ENCODE results near the gene HOXB2. TPM values are rescaled to one million over a fixed set of nuclear protein-coding genes. Genes with fewer than 3 reads are reported as not detected.

The HOXB2 gene
- total and polyA plus RNA-seq, 9 of the 15 experiments (the other 6 are each of a cell fraction or from before 2014, with no cell fraction given) = 2.1 to 97.7 (median 21.2) TPM

GRCh38 chr17:48541036-48541576, 3.8 kb downstream of the HOXB2 start (continued):
- TF ChIP-seq ZBTB40 (IDR thresholded peaks at IDR 0.05) (no peak), ZBTB40 (CRISPR knock-in tag; IDR thresholded peaks at IDR 0.05) (no peak), CREB3L1 (IDR thresholded peaks at IDR 0.05; ENCODE audit: borderline replicate concordance, low read depth) (no peak), DPF2 (IDR thresholded peaks at IDR 0.05) (no peak), PHB (CRISPR knock-in tag; IDR thresholded peaks at IDR 0.05) (no peak), CBX2 (IDR thresholded peaks at IDR 0.05; ENCODE audit: insufficient read depth, low read length, poor library complexity, severe bottlenecking) (no peak), RHOXF2B (CRISPR knock-in tag; conservative IDR thresholded peaks at IDR 0.05) (no peak)
